Retinal pigment epithelial cell (primary cell): ENCODE data around the gene SLFN11.
A peak's percentile ranks its signal among the peaks of the same experiment; 100 is the strongest.

ENCODE experiments used
- DNase-seq: peaks from one replicate; pipeline ENCODE4 v3.0.0-alpha.2; 2010; ENCODE audit warnings: low read depth
- H3K4me3 ChIP-seq: 2 replicates; pipeline ENCODE4 v1.5.1; 2011; ENCODE audit warnings: mild to moderate bottlenecking, low read length, control low read depth, moderate library complexity
- CTCF ChIP-seq: conservative IDR thresholded peaks from 2 replicates; pipeline ENCODE4 v1.5.1; 2011; ENCODE audit warnings: low read depth, low read length, control low read depth, inconsistent platforms

SLFN11 gene

GRCh38 chr17:35350493-35350892, 22.9 kb downstream of the SLFN11 start:
- TF ChIP-seq CTCF = no peak
- DNase-seq = no peak
- no peak overlapping the region for H3K4me3 ChIP-seq

- no peak for TF ChIP-seq CTCF
- no peak for DNase-seq
- H3K4me3 ChIP-seq = peak overlapping the region; percentile 28
These were observed 27.3 kb downstream of the SLFN11 start for GRCh38 chr17:35345926-35346771.

- DNase-seq = no peak
- H3K4me3 ChIP-seq = no peak overlapping the region
- no peak for TF ChIP-seq CTCF
These were observed 27.9 kb downstream of the SLFN11 start for GRCh38 chr17:35345445-35345925.

- no peak overlapping the region for H3K4me3 ChIP-seq
- no peak for DNase-seq
- TF ChIP-seq CTCF = no peak
These were observed 29.2 kb downstream of the SLFN11 start for GRCh38 chr17:35344262-35344661.

- no peak overlapping the region for H3K4me3 ChIP-seq
- no peak for DNase-seq
- TF ChIP-seq CTCF = no peak
These were observed 31.1 kb downstream of the SLFN11 start for GRCh38 chr17:35342276-35342675.

- no peak for TF ChIP-seq CTCF
- H3K4me3 ChIP-seq = no peak overlapping the region
- no peak for DNase-seq
These were observed 31.9 kb downstream of the SLFN11 start for GRCh38 chr17:35341411-35341992.

- no peak for TF ChIP-seq CTCF
- no peak for DNase-seq
These were observed 35.2 kb downstream of the SLFN11 start for GRCh38 chr17:35338230-35338629.

More at GRCh38 chr17:35338230-35338629, 35.2 kb downstream of the SLFN11 start:
- no peak overlapping the region for H3K4me3 ChIP-seq
